Measurements from ENCODE around the gene VMAC.

The VMAC gene

DNA sequence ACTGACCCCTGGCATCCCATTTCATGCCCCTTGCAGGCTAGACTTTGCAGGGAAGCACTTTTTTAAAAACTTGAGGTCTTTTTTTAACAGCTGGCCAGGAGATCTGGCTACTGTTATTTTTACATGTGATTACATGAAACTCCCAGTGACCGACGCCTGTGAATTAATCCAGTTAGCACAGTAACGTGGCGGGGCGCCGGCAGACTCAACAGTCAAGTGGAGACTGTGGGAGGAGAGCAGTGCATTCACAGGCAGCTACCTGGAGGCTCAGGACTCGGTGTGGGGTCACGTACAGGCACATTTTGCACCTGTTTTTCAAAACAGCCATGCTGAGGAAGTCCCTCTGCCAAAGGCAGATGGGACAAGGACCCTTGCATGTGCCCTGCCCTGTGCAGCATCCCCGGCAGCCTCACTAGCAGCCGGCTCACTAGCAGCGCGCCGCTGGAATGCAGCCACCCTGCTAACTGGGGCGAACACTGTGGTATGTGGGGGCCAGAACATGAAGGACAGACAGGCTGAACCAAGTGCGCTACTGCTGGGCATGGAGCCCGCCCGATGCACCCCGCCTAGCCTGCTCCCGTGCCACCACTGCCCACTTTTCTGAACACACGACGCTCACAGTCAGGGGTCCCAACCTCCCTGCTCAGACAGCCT lies 28.1 kb downstream of the VMAC start:
- DNase-seq: no peak

DNA sequence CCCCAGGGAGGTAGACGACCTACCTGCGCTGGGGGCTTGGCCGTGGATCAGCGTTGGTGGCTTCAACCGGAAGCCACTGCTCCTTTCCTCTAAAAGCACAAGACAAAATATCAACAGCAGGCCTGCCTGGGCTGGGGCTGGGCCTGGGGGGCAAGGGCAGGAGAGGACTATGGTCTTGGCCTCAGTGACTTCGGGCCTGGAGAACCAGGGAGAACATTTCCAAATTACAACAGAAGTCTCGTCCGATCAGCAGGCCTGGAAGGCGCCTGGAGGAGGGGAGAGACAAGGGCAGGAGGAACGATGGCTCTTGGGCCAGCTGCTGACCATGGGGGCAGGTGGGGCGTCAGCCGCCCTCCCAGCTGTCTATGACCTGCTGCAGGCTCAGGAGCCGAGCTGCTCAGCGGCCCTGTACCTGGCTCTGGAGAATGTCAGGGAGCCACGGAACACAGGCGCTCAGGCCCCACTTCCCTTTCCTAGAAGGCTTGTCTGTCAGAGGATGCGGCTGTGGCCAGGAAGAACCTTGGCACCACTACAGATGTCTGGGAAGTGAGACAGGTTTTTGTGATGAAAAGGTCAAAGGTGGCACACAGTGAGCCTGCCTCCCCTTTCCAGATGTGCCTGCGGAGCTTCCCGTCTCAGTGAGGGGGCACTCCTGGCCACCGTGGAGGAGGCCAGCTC lies 28.9 kb downstream of the VMAC start:
- no peak for DNase-seq

DNA sequence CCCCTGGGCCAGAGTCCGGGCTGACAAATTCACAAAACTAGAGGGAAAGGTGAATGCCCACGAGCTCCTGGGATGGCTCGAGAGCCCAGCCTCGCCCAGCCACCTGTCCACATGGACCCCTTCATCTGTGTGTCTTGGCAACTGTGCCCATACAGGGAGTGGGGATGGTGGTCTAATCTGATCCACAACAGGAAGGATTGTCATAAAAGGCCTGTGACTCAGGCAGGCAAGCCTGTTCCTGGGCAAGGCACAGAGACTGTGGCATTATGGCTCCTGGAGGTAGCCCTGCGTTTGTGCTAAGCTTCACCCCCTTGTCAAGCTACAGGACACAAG lies 29.4 kb downstream of the VMAC start:
- no peak for DNase-seq

DNA sequence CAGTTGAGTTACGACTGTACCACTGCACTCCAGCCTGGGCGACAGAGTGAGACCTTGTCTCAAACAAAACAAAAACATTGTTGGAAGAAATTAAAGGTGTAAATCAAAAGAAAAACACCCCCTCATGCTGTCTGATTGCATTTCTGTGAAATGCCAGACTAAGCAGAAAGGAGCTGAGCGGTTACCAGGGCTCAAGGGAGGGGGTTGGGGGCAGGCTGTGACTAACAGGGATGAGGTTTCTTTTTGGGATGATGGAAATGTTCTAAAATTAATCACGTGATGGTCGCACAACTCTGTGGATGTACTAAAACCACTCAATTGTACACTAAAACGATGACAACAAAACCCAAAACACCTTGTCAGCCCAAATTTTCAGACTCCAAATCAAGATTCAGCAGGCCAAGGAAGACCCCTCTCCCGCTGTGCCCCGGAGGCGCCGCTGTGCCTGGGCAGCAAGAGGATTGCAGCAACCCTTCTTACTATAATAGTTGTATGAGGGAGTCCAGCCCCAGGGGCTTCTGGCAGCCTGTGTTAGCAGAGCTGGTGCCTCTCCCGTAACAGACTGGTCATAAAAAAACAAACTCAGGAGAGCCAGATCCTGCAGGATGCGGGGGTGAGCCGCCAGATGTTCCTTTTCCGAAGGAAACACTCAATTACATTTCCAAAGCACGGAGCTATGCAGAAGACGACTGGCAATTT lies 30.3 kb downstream of the VMAC start:
- no peak for DNase-seq

DNA sequence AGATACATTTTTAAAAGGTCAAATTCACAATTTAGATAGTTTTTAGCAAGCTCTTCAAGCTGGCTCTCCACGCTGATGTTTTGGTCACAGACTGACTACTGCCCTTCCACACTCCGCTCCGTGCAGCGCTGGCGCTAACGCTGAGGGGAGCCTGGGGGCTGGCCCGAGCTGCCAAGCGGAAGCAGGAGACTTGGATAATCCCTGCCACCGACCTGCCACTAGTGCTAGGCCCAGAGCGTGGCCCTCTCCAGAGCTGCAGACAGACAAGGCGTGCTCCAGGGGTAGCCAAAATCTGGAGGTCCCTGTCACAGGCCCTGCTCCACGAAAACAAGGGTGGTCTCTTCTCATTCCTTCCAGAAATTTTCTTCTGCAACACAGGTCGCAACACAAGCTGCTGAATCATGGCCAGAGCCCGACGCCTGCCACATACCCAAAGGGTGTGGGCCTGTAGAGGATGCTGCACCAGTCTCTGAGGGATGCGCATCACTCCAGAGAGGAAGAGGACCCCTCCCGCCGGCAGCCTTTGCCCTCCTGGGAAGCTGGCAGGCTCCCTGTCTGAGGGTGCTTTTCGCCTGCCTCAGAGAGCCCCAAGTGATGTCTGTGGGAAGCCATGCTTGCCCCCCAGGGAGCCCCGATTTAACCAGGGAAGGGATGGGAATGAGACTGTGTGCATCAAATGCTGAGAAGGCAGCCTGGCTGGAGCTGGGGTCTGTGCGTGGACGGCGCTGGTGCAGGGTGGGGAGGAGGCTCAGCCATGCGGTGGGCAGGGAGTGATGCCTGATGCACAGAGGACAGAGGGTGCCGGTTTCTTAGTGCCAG lies 31.0 kb downstream of the VMAC start:
- no peak for DNase-seq

DNA sequence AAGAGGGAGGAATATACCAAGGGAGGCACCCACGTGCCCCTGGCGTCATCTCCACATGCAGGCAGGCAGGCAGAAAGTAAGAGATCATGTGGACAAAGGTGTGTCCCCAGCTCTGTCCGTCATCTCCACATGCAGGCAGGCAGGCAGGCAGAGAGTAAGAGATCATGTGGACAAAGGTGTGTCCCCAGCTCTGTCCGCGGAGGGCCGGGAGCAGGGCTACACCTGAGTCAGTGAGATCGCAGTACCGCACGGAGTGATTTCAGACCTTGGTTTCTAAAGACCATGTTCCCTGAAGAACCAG lies 31.6 kb downstream of the VMAC start:
- no peak for DNase-seq

DNA sequence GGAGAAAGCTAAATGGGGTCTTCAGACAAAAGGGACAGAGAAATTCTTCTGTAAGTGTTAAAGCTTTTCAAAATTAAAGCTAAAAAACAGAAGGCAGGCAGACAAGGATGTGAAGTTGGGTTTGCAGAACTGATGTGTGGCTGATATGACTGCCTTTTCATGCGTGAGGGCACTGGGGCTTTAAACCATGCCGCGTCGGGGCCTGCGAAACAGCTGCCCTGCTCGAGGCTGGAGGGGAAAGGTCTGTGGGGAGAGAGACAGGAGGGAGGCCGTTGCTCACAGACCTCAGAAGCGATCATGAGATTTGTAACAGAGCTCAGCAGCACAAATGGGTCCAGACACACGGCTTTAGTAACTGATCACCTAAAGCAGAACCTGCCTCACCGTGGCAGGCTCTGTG lies 32.9 kb downstream of the VMAC start:
- DNase-seq: no peak

GRCh38 chr19:5940260-5941208 lies 35.9 kb downstream of the VMAC start:
- no peak for DNase-seq

DNA sequence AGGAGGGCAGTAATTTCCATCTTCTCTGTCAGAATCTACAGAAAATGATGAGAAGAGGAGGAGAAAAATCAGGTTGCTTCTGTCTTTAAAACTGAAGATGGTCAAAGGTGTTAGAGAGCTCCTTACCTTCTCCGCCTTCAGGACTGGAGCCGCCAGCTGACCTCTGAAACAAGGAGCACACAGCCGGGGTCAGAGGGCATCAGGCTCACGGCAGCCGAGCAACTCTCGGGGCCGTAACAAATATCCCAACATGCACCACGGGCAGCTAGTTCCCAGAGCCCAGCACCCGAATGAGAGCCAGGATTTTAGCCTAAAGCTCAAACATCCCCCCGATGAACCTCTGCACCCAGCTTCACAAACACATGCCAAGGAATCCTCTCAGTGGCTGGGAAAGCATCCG lies 37.0 kb downstream of the VMAC start:
- DNase-seq: no peak

- DNase-seq: no peak
Measured at GRCh38 chr19:5943045-5943444, 38.4 kb downstream of the VMAC start.

DNA sequence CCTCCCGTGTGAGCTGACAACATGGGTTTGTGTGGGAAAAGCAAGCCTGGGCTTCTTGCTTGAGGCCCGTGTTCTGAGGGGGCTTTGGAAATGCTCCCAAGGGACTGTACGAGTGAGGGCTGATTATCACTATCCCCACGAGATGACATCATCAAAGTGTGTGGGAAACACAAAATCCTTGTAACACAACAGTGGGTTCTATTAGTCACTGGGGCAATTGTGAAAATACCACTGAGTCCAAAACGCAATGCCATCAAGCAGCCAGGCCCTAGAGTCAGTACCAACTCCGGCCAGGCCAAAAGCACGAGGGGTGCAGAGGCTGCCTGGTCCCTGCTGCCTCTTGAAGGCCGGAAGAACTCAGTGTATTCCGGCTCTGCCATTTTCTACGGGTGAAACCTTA lies 39.0 kb downstream of the VMAC start:
- no peak for DNase-seq

- DNase-seq: no peak
Measured at GRCh38 chr19:5947435-5947834, 42.8 kb downstream of the VMAC start.

GRCh38 chr19:5948752-5949564 lies 44.3 kb downstream of the VMAC start:
- peak; percentile 27 for DNase-seq

DNA sequence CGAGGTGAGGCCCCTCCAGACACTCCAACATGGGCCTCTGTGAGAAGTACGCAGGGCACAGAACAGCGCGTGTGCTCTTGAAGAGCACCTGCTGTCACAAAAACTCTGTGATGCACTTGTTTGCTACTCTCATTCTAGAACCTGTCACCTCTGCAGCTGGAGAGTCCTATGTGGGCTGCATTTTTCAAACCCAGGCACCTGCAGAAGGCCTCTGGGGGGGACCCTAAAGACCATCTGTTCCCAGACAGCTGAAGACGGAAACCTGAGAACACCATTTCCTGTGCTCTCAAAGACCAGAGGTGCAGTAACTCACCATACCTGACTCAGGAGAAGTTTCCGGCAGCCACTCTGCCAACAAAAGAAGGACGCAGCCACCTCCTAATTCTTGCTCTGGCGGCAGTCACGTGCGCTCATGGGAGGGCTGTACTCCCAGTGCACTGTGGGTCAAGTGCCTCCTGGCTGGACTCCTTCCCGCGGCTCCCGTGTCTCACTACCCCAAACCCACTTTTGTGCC lies 45.2 kb downstream of the VMAC start:
- DNase-seq: peak; percentile 46

DNA sequence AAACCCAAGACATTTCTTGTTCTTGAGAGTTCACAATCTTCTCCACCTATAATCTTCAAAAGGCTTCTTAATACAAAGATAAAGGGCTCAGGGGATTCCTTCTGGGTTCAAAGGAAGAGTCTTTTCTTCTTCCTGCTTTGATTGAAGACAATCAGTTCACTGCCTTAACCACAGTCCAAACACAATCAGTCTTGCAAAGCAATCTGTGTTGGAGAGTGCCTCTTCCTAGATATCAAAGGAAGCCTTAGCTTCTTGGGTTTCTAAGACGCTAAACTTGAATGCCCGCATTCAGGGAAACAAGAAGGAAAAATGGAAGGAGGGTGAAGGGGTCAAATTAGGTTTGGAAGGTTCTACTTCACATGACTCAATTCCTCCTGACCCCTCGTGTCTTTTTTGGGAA lies 46.1 kb downstream of the VMAC start:
- DNase-seq: peak; percentile 24

- DNase-seq: no peak
Measured at GRCh38 chr19:5951338-5951861, 46.7 kb downstream of the VMAC start.

DNA sequence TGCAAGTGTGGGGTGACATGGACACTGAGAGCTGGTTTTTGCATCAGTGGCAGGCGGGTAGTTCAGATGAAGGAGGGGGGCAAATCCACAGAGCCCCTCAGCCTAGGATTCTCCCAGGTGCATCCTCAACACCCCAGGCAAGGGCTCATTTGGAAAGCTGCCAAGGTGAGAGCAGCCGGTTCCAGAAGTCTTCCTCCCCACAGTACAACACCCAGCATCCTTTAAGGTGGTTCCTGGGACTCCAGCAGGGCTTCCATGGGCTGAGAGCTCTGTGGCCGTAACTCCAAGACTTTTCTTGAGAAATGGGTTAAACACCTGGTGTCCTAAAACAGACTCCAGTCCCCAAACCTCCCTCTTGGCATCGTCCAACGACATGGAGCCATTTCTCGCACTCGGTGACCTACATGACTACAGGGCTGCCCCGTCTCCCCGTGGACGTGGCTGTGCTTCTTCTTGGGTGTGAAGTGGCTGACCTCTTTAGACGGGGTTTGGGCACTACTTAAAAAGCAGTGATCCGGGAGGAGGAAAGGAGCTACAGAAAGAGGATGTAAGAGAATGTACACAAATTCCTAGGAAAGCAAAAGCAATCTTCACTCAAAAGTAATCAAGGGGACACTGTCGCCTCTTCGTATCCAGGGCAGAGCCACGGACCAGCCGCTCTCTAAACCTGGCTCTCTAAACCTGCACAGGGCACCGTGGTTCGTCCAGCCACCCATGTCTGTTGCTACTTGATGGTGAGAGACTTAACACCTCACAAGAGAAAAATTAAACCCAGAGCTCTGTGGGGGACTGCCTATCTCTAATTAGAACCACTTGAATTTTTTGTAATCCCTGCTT lies 47.7 kb downstream of the VMAC start:
- DNase-seq: no peak

- peak; percentile 23 for DNase-seq
Measured at GRCh38 chr19:5953030-5953589, 48.4 kb downstream of the VMAC start.

- DNase-seq: peak; percentile 36
Measured at GRCh38 chr19:5953680-5954213, 49.1 kb downstream of the VMAC start.

- DNase-seq: no peak
Measured at GRCh38 chr19:5954293-5954692, 49.6 kb downstream of the VMAC start.

All from CD4-positive, alpha-beta T cell treated with Interleukin-17A for 1 hour (primary cell).